ENCODE results near the gene CASKIN2.
A peak's percentile ranks its signal among the peaks of the same experiment; 100 is the strongest.
"Not testable (repeated sequence)": the region's sequence is repeated elsewhere in the genome, so short reads cannot be mapped to it uniquely, and the experiment has no call there.

The CASKIN2 gene

DNA sequence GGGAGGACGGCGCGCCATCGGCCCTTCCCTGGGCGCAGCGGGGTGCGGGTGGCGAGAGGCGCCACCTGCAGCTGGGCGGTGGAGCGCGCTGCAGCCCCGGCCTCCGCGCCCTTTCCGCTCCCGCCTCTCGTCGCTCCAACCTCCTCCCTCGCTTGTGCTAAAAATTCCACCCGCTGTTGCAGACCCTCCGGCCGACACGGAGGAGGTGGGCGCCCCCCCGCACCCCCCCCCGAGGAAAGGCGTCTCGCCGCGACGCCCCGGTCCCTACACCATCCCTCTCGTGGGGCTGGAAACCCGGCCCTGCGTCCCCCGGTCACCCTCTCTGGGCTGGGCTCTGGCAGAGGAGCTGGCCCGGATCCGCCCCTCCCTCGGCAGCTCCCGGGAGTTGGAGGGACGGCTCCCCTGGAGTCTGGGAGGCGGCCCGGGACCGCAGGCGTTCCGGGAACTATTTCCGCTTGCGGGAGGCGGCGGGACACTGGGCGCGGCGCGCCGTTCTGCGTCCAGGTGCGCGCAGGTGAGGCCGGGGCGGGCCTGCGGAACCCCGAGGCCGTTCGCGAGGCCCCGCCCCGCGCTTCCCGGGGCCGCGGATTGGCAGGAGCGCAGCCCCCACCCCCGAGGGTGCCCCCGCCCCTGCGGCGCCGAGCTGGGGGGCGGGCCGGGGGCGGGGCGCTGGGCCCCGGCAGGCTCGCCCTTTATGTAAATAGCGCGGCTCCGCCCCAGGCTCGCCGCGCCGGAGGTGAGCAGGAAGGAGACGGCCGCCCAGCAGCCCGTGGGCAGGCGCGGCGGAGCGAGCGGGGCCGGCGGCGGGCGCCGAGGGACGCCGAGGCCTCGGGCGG, 9.9 kb upstream of the CASKIN2 start, which contains the start of gene LLGL2:
Gene LLGL2 (plus strand): TSS at position 728 of the 836 bp plus-strand sequence. CDS start 17,730 bp downstream, outside the sequence.
- peak in 2 of 3 experiments; percentile 16 to 37 for TF ChIP-seq CTCF (IDR thresholded peaks at IDR 0.05; ENCODE audit: unreplicated experiment in 3 of 3)
- Mint-ChIP-seq H3K27ac (peak within 1 kb of the TSS in 1 of 3 experiments; percentile 86), H3K36me3 (ENCODE audit: low read depth) (peaks cover 18% of the 10 kb centered on the region), H3K4me3 (peak within 1 kb of the TSS; percentile 77 to 85 (median 79)), H3K27me3 (ENCODE audit: low read depth) (peaks cover 33% of the 10 kb centered on the region), H3K9me3 (no peaks in the 10 kb centered on the region), H3K4me1 (no peaks in the 10 kb centered on the region)

- Mint-ChIP-seq H3K4me3 (peak overlapping the region; percentile 67 to 77 (median 72)), H3K9me3 (no peaks in the 10 kb centered on the region), H3K27me3 (ENCODE audit: low read depth) (peaks cover 33% of the 10 kb centered on the region), H3K4me1 (no peaks in the 10 kb centered on the region), H3K36me3 (ENCODE audit: low read depth) (peaks cover 22% of the 10 kb centered on the region), H3K27ac (no peak overlapping the region)
- TF ChIP-seq CTCF (IDR thresholded peaks at IDR 0.05; ENCODE audit: unreplicated experiment in 3 of 3), result no peak
These were observed 9.1 kb upstream of the CASKIN2 start for GRCh38 chr17:75524269-75524969.

GRCh38 chr17:75523647-75524046, 8.3 kb upstream of the CASKIN2 start:
- Mint-ChIP-seq H3K27ac (no peak overlapping the region), H3K4me1 (no peaks in the 10 kb centered on the region), H3K27me3 (ENCODE audit: low read depth) (peaks cover 33% of the 10 kb centered on the region), H3K36me3 (ENCODE audit: low read depth) (peaks cover 24% of the 10 kb centered on the region), H3K4me3 (peak overlapping the region; percentile 9 to 77 (median 72)), H3K9me3 (no peaks in the 10 kb centered on the region)
- TF ChIP-seq CTCF (IDR thresholded peaks at IDR 0.05; ENCODE audit: unreplicated experiment in 3 of 3), result no peak

GRCh38 chr17:75521951-75522727, 6.8 kb upstream of the CASKIN2 start:
- Mint-ChIP-seq H3K36me3 (ENCODE audit: low read depth) (peaks cover 35% of the 10 kb centered on the region), H3K4me1 (peaks cover 12% of the 10 kb centered on the region), H3K27me3 (ENCODE audit: low read depth) (peaks cover 31% of the 10 kb centered on the region), H3K27ac (no peak overlapping the region), H3K9me3 (no peaks in the 10 kb centered on the region), H3K4me3 (peak overlapping the region; percentile 5 to 58 (median 57))
- TF ChIP-seq CTCF (IDR thresholded peaks at IDR 0.05; ENCODE audit: unreplicated experiment in 3 of 3), result no peak

- Mint-ChIP-seq H3K9me3 (no peaks in the 10 kb centered on the region), H3K4me3 (no peak overlapping the region), H3K36me3 (ENCODE audit: low read depth) (peaks cover 35% of the 10 kb centered on the region), H3K27me3 (ENCODE audit: low read depth) (peaks cover 22% of the 10 kb centered on the region), H3K4me1 (peaks cover 14% of the 10 kb centered on the region), H3K27ac (no peak overlapping the region)
- no peak for TF ChIP-seq CTCF (IDR thresholded peaks at IDR 0.05; ENCODE audit: unreplicated experiment in 3 of 3)
These were observed 6.0 kb upstream of the CASKIN2 start for GRCh38 chr17:75521290-75521689.

DNA sequence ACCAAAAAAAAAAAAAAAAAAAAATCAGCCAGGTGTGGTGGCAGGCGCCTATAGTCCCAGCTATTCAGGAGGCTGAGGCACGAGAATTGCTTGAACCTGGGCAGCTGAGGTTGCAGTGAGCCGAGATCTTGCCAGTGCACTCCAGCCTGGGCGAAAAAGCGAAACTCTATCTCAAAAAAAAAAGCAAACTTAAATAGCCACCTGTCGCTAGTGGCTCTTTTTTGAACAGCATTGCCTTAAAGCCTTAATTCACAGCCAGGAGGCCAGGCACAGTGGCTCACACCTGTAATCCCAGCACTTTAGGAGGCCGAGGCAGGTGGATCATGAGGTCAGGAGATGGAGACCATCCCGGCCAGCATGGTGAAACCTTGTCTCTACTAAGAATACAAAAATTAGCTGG, 5.1 kb upstream of the CASKIN2 start:
- not testable (repeated sequence) for H3K4me3 Mint-ChIP-seq, H3K9me3 Mint-ChIP-seq, H3K27ac Mint-ChIP-seq
- Mint-ChIP-seq H3K36me3 (ENCODE audit: low read depth) (peaks cover 35% of the 10 kb centered on the region), H3K27me3 (ENCODE audit: low read depth) (peaks cover 16% of the 10 kb centered on the region), H3K4me1 (peaks cover 14% of the 10 kb centered on the region)

All from nephron (organoid).